Measurements from ENCODE around the gene TMIGD2.
"Not testable (repeated sequence)": the region's sequence is repeated elsewhere in the genome, so short reads cannot be mapped to it uniquely, and the experiment has no call there.

Gene TMIGD2

DNA sequence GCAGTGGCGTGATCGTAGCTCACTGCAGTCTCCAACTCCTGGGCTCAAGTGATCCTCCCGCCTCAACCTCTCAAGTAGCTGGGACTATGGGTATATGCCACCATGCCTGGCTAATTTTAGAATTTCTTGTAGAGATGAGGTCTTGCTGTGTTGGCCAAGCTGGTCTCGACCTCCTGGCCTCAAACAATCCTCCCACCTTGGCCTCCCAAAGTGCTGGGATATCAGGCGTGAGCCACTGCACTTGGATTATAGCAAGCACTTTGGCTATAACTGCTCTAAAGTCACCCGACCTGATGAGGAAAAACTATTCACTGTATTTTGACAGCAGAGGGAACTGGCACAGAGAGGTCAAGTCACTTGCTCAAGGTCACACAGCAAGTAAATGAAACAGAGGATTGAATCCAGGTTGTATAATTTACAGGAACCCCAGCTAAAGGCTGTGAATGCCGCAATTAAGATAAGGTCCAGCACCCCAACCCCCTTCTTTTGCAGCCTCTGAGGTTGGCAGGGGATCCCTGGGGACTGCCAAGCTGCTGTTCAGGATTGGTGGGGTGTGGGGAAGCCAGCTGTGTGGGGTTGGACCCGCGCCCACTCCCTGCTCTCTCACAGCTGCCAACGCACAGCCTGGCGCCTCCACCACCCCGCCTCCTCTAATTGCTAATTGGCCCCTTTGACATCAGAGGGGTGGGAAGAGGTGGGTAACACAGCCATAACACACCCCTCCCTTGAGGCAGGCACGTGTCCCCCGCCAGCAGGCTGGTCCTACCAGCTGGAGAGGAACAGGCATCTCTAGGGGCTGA, 6.0 kb downstream of the TMIGD2 start:
- no peak for DNase-seq

DNA sequence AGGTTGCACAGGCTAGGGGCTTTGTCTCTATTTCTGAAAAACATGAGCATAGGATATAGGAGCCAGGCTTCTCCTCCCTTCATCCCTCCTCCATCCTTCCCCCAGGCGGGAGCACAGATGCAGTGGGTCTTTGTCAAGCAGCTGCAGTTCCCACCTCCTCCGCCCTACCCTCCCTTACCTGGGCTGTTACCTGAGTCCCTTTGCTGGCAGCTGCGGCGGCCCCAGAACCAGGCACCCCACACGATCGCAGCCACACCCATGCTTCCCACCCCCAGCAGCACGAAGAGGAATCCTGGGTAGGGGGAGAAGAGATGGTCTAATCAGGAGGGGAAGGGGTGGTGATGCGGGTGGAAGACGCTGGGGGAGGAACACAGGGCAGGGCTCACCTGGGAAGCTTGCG, 7.8 kb downstream of the TMIGD2 start:
- no peak for DNase-seq

DNA sequence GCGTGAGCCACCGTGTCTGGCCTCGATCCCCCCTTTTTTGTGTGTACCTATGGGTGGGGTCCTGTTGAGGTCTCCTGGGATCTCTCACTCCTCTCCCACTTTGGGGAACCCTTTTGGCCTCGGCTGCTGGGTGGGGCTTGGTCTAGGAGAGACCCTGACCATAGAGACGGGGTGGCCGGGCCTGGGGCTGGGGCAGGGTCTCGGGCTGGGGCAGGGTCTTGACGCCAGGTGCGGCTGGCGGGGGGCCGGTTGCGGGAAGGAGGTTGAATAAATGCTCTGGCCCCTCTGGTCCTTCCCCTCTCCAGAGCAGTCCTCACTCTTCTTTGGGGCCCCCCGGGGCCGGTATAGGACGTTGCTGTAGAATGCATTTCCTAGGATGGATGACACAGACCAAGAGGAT, 9.7 kb downstream of the TMIGD2 start:
- DNase-seq = no peak

DNA sequence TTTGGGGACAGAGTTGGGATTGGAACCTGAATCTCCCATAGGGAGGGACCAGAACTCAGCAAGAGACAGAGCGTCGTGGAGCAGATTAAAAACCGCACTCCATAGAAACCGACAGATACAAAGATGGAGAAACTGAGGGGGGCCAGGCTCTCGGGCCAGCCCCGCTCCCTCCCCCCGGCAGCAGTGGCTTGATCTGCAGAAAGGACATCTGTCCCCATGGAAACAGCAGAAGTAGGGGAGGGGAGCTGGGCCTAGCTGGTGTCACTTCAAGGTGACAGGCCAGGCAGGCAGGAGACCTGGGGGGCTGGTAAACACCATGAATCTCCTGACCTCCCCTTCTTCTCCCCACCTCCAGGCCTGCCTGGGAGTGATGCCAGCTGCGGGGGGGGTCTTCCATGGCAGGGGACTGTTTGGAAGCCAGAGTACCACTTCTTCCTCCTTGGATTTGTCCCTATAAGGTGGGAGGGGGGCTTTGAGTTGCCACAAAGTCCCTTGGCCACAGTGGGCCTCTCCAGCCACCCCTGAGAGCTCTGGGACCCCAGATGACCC, 10.9 kb downstream of the TMIGD2 start:
- DNase-seq = no peak

DNA sequence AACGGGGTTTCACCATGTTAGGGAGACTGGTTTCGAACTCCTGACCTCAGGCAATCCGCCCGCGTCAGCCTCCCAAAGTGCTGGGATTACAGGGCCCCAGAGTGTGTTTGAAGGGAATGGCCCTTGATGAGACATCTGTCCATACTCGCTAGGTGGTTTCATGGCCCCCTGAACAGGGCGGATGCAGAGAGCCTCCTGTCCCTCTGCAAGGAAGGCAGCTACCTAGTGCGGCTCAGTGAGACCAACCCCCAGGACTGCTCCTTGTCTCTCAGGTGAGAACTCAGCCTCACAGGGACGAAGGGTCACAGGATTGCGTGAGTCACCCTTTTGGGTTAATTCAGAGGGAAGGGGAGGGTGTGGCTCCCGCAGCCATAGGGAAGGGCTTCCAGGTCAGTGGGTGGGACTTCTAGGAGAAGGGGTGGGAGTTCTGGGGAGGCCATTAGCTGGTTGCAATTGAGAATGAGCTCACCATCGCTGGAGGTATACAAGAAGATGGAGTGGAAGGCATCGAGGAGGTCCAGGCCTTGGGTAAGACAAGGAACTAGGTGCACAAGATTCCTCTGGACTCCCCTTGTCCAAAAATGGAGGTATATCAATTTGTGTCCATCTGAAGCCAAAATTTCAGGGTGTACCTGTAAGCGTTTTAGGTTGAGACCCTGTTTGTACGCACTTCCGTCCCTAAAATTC, 14.0 kb downstream of the TMIGD2 start:
- DNase-seq = no peak

DNA sequence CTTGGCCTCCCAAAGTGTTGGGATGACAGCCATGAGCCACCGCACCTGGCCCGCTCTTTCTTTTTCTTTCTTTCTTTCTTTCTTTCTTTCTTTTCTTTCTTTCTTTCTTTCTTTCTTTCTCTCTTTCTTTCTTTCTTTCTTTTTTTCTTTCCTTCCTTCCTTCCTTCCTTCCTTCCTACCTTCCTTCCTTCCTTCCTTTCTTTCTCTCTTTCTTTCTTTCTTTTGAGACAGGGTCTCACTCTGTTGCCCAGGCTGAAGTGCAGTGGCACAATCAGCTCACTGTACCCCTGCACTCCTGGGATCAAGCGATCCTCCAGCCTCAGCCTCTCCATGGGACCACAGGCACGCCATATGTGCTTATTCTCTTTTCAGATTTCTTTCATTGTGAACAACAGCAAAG, 16.0 kb downstream of the TMIGD2 start:
- DNase-seq = not testable (repeated sequence)

DNA sequence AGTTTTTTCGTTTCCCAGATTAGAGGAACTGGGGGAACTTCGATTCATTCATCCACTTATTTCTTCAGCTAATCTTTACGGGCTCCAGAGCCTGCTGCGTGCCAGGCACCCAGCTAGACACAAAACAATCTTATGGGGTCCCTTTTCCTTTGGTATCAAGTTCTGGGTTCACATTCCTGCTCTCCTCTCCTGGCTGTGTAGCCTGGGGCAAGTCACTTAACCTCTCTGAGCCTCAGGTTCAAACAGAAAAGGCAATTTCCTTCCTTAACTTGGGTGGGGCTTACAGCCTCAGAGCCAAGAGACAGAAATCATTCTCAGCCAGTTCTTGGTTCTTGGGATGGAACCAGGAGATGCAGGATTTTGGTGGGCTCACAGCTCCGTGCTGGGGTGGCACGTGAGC, 17.2 kb downstream of the TMIGD2 start:
- no peak for DNase-seq

DNA sequence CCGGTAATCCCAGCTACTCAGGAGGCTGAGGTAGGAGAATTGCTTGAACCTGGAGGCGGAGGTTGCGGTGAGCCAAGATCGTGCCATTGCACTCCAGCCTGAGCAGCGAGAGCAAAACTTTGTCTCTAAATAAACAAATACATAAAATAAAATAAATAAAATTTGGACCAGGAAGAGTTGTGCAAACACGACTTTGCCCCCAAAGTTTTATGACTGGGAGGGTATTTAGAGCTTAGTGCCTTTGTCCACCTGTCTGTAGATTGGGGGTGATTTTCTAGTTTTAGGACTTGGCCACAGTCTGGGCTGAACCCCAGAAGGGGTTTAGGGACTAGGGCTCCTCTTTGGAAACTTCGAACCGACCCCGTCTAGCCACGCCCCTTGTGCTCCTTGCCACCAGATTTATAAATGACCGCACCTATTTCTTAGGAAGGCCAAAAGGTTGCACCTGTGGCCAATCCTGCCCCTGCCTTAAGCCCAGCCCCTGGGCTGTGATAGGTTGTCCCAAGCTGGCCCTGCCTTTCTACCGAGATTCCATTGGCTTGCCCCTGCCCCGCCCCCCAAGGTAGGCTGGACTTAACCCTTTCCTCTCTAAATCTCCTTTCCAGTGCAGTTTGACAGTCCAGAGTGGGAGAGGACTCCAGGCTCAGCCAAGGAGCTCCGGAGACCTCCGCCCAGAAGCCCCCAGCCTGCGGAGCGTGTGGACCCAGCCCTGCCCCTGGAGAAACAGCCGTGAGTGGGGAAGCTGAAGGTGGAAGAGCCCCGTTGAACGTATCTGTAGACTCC, 17.8 kb downstream of the TMIGD2 start:
- no peak for DNase-seq

DNA sequence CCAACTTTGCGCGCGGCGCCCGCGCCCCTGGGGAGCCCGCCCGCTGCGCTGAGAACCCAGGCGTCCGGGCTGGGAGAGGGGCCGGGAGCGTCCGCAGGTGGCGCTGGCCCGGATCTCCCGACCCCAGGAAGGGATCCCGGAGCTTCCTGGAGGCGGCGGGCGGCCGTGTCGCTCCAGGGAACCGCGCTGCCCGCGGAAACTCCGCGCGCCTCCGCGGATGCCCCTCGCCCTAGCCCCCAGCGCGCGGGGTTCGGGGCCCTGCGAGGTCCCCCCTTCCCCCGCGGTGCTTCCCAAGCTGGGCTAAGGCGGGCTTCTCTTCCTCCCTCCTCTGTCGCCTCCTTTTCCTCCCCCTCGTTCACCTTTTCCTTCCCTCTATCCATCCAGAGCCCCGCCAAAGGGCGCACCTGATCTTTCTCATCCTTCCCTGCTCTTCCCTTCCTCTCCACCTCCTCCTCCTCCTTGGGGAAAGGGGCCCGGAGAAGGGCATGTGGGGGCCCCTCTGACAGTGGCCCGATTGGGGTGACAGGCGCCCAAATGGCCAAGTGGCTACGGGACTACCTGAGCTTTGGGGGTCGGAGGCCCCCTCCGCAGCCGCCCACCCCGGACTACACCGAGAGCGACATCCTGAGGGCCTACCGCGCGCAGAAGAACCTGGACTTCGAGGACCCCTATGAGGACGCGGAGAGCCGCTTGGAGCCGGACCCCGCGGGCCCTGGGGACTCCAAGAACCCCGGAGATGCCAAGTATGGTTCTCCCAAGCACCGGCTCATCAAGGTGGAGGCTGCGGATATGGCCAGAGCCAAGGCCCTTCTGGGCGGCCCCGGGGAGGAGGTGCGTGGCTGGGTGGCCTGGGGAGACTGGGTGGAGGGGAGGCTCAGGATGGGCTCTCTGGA, 22.4 kb downstream of the TMIGD2 start:
- DNase-seq = no peak

DNA sequence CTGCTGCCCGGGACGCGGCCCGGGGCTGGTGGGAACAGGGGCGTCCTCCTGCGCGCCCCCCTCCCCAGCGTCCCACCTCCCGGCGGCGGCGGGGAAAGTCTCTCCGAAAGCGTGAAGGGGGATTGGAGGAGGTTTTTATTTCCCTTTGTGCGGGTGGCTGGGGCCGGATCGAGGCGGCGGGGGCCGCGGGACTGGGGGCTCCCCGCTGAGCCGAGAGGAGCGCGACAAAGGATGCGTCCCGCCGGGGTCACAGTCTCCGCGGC, 23.0 kb downstream of the TMIGD2 start:
- no peak for DNase-seq

DNA sequence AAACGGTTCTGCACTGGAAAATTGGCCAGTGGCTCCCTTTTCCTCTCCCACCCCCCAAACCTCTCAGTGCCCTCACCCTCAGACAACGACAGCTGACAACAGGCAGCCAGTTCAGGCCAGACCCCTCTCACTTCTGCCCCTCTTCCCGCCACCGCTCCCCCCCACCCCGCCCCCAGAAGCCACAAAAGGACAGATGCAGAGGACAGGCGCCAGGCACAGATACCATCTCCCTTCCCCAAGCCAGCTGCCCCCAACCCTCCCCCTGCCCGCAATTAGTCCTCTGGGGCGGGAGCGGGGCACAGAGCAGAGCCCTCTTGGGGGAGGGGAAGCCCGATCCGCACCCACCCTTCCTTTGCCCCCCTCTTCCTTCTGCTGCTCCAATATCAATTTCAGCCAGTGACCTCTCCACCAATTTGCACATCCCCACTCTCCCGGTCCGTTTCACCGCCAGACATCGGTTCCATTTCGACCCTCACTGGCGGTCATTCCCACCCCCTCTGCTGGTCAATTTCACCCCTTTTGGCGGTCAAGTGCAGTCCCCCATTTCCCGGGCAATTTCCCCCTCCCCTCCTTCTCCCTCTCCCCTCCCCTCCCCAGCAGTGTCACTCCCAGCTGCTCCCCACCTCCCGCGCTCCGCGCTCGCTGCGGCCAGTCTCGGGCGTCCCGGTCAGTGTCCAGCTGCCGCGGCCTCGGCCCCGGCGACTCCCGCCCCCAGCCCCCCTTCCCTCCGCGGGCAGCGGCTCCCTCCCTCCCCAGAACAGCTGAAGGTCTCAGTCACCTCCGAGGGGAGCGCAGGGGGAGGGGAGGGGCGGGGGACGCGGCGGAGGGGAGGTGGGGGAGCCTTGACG, 23.5 kb downstream of the TMIGD2 start, which contains the start of gene SHD:
Gene SHD, plus strand, starts transcription at position 848 of the 848 bp plus-strand sequence. CDS start 798 bp downstream, outside the sequence.
- DNase-seq = no peak

DNA sequence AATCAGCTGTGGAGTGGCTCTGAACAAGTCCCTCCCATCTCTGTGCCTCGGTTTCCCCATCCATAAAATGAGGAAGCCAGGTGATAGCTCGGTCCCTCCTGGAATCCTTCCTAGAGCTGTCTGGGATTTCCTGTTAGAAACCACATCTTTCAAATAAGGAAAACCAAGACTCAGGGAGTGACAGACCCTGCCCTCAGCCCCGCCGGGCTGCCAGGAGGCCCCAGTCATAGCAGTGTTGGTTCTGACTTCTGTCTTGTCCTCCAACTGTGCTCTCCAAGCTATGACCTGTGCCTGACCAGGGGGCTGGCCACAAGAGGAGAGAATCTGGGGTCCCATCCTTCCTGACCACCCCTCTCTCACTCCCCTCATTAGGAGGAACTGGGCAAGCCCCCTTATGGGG, 24.2 kb downstream of the TMIGD2 start:
- DNase-seq = no peak

DNA sequence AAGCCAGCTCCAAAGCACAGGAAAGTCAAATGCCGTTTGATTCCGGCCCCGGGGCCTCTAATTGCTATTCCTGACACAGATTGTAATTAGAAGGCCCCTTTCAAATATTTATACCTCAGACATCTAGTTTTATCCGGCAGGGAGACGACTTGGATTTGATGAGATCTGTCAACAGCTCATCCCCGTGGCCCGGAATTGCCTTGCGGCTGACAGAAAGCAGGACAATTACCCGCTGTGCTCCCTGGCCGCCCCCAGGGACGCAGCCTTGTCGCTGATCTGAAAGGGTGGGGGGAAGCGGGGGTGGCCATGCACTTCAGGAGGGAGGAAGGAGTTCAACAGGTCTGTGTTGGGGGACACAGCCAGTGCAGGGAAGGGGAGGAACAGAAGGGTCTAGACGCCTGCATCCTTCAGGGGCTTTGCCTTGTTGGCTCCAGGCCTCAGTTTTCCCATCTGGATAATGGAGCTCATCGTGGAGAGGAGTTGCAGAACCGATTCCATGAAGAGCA, 24.9 kb downstream of the TMIGD2 start:
- no peak for DNase-seq

DNA sequence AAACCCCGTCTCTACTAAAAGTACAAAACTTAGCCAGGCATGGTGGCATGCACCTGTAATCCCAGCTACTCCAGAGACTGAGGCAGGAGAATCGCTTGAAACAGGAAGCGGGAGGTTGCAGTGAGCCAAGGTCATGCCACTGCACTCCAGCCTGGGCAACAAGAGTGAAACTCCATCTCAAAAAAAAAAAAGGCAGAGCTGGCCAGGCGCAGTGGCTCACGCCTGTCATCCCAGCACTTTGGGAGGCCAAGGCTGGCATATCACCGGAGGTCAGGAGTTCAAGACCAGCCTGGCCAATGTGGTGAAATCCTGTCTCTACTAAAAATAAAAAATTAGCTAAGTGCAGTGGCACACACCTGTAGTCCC, 27.9 kb downstream of the TMIGD2 start:
- not testable (repeated sequence) for DNase-seq

DNA sequence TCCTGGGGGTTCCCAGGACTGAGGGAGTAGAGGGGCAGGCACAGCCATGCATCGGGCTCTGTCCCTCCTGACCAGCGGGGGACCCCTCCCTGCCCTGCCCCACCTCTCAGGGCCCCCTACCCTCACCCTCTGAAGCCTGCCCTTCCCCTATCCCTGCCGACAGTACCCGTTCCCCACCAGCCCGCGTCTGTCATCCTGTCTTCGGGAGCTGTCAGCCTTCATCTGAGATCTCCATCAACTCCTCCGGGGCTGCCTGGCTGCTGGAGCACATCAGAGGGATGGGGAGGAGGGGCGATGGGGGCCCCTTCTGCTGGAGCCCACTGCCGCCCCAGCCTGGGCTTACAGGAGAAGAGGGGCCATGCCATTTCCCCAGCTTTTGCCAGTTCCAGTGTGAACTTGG, 29.3 kb downstream of the TMIGD2 start:
- no peak for DNase-seq

DNA sequence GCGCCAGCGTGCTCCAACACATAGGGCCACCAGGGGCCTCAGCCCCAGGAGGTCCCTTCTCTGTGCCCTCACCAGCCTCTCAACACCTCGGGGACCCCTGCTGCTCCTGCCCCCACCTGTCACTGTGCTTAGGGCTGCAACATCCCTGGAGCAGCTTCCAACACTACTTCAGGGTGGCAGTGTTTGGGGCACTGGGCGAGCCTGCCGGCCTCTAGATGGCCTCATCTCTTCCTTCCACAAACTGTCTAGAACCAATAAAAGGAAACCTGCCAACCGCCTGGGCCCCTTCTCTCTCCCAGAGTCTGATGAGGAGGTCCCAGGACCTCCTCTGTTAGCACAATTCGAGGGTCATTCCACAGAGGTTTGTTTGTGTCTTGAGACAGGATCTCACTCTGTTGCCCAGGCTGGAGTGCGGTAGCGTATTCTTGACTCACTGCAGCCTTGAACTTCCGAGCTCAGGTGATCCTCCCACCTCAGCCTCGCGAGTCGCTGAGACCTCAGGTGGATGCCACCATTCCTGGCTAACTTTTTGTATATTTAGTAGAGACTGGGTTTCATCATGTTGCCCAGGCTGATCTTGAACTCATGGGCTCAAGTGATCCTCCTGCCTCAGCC, 33.3 kb downstream of the TMIGD2 start:
- no peak for DNase-seq

DNA sequence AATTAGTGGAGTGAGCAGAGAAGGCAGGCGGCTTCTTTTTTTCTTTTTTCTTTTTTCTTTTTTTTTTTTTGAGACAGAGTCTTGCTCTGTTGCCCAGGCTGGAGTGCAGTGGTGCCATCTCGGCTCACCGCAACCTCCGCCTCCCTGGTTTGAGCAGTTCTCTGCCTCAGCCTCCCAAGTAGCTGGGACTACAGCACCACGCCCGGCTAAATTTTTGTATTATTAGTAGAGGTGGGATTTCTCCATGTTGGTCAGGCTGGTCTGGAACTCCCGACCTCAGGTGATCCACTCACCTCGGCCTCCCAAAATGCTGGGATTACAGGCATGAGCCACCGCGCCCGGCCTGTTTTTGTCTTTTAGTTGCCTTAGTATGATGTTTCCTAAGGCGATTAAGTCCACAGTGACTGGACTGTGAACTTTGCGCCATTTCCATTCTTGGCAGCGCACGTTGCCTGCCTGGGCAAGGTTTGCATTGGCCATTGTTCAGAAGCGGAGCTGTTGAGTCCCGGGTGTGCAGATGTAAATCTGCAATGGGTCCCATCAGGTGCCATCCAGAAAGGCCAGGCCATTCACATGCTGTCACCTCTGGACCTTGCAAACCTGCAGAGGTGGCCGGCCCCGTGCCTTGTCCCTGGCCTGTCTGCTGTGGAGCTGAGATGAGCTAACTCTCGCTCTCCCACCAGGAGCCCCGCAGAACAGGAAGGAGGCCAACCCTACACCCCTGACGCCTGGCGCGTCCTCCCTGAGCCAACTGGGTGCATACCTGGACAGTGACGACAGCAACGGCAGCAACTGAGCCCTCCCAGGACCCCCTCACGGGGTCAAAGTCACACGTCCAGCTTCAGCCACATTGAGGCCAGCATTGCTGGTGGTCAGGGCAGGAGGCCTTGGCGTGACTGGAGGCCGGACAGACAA, 34.0 kb downstream of the TMIGD2 start:
- DNase-seq = no peak

DNA sequence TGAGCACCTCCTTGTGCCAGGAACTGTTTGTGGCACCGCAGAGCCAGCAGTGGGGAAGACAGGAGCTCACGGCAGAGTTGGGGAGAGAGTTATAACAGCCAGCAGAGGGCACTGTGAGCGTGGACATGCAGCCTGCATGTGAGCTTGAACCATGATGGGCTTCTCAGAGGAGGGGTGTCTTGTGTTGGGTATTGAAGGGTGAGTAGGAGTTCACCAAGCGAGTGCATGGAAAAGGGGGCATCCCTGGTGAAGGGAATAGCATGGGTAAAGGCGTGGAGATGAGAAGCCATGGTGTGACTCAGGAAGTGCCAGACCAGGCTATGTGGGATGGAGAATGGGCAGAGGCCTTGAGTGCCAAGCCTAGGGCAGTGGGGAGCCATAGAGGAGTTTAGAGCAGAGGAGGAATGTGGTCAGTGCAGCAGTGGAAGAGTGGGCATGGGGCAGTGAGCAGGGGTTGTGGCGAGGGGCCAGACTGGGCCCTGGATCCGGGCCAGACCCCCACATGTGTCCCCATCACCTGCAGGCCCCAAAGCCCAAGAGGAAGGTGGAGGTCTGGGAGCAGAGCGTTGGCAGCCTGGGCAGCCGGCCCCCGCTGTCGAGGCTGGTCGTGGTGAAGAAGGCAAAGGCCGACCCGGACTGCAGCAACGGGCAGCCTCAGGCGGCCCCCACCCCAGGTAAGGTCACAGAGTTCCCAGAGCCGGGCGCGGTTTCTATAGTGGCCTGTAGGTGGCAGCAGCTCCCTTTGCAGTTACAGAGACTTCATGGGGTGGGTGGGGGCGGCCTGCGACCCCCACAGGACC, 34.9 kb downstream of the TMIGD2 start:
- peak; percentile 48 for DNase-seq

All from activated CD4-positive, alpha-beta T cell treated with anti-CD3 and anti-CD28 coated beads for 1 hour (primary cell).